ENCODE measurements around the gene C3orf62.

C3orf62 gene

GRCh38 chr3:49263159-49263889 lies 13.7 kb downstream of the C3orf62 start:
- 95% methylated on average over 6 of the region's 6 CpGs for WGBS
- H4K8ac ChIP-seq (ENCODE audit: low read length), result no peak overlapping the region
- H3K36me3 ChIP-seq (ENCODE audit: control insufficient read depth in 1 of 2, insufficient read depth in 2 of 2, low read depth in 1 of 2, low read length in 2 of 2), result no peaks in the 10 kb centered on the region
- H3K4me1 ChIP-seq (ENCODE audit: control insufficient read depth, insufficient read depth, low read depth, low read length), result peaks cover 3% of the 10 kb centered on the region
- H2BK15ac ChIP-seq (ENCODE audit: low read depth, poor library complexity, severe bottlenecking), result no peak overlapping the region
- no peaks in the 10 kb centered on the region for H3K79me1 ChIP-seq (replicated peaks; ENCODE audit: low read length, poor library complexity, severe bottlenecking)
- H2AFZ ChIP-seq (ENCODE audit: low read depth, low read length), result no peak overlapping the region
- no peak overlapping the region for H3K9ac ChIP-seq (ENCODE audit: low read length)
- no peak overlapping the region for H3K23ac ChIP-seq (ENCODE audit: low read length in 2 of 2)
- H2BK120ac ChIP-seq (ENCODE audit: low read depth, low read length), result no peak overlapping the region
- H3K27me3 ChIP-seq (ENCODE audit: control insufficient read depth in 1 of 2, insufficient read depth in 1 of 2, low read length in 2 of 2), result no peaks in the 10 kb centered on the region
- H3K27ac ChIP-seq (ENCODE audit: low read length, poor library complexity, severe bottlenecking), result no peak overlapping the region
- no peak overlapping the region for H2BK12ac ChIP-seq (ENCODE audit: low read length in 2 of 2)
- H3K14ac ChIP-seq (ENCODE audit: low read length in 2 of 2), result no peak overlapping the region
- no peak overlapping the region for H3K4me2 ChIP-seq (ENCODE audit: low read length, poor library complexity, severe bottlenecking)
- no peak overlapping the region for H4K91ac ChIP-seq (ENCODE audit: low read length)
- no peak for DNase-seq
- H3K4ac ChIP-seq (ENCODE audit: low read depth in 1 of 2, low read length in 2 of 2), result no peak overlapping the region
- no peak overlapping the region for H2AK5ac ChIP-seq (ENCODE audit: low read length, severe bottlenecking)
- H3K4me3 ChIP-seq (ENCODE audit: insufficient read depth in 1 of 2, low read depth in 1 of 2, low read length in 2 of 2), result no peak overlapping the region
- H3K18ac ChIP-seq (ENCODE audit: low read depth in 1 of 2, low read length in 2 of 2), result no peak overlapping the region
- no peak overlapping the region for H2BK5ac ChIP-seq (ENCODE audit: low read depth, low read length, poor library complexity, severe bottlenecking)
- H3K9me3 ChIP-seq (ENCODE audit: control insufficient read depth, low read length), result no peaks in the 10 kb centered on the region

GRCh38 chr3:49260806-49261324 lies 16.2 kb downstream of the C3orf62 start:
- Histone ChIP-seq H4K91ac (ENCODE audit: low read length) (peak overlapping the region; percentile 75), H3K79me1 (replicated peaks; ENCODE audit: low read length, poor library complexity, severe bottlenecking) (no peaks in the 10 kb centered on the region), H3K23ac (ENCODE audit: low read length in 2 of 2) (no peak overlapping the region), H3K4me1 (ENCODE audit: control insufficient read depth, insufficient read depth, low read depth, low read length) (peaks cover 3% of the 10 kb centered on the region), H3K36me3 (ENCODE audit: control insufficient read depth in 1 of 2, insufficient read depth in 2 of 2, low read depth in 1 of 2, low read length in 2 of 2) (peaks cover 0 to 12% of the 10 kb centered on the region in 2 experiments), H3K4me2 (ENCODE audit: low read length, poor library complexity, severe bottlenecking) (no peak overlapping the region), H3K9me3 (ENCODE audit: control insufficient read depth, low read length) (no peaks in the 10 kb centered on the region), H3K27ac (ENCODE audit: low read length, poor library complexity, severe bottlenecking) (no peak overlapping the region), H2BK5ac (ENCODE audit: low read depth, low read length, poor library complexity, severe bottlenecking) (no peak overlapping the region), H3K4me3 (ENCODE audit: insufficient read depth in 1 of 2, low read depth in 1 of 2, low read length in 2 of 2) (no peak overlapping the region), H3K14ac (ENCODE audit: low read length in 2 of 2) (no peak overlapping the region), H2AFZ (ENCODE audit: low read depth, low read length) (no peak overlapping the region), H2BK12ac (ENCODE audit: low read length in 2 of 2) (no peak overlapping the region), H3K4ac (ENCODE audit: low read depth in 1 of 2, low read length in 2 of 2) (no peak overlapping the region), H3K18ac (ENCODE audit: low read depth in 1 of 2, low read length in 2 of 2) (no peak overlapping the region), H2BK120ac (ENCODE audit: low read depth, low read length) (no peak overlapping the region), H2BK15ac (ENCODE audit: low read depth, poor library complexity, severe bottlenecking) (no peak overlapping the region), H4K8ac (ENCODE audit: low read length) (no peak overlapping the region), H3K9ac (ENCODE audit: low read length) (no peak overlapping the region), H2AK5ac (ENCODE audit: low read length, severe bottlenecking) (no peak overlapping the region), H3K27me3 (ENCODE audit: control insufficient read depth in 1 of 2, insufficient read depth in 1 of 2, low read length in 2 of 2) (no peaks in the 10 kb centered on the region)
- WGBS, result 95% methylated on average over 3 of the region's 5 CpGs
- DNase-seq, result peak; percentile 57

- Histone ChIP-seq H3K4me3 (ENCODE audit: insufficient read depth in 1 of 2, low read depth in 1 of 2, low read length in 2 of 2) (no peak overlapping the region), H2AK5ac (ENCODE audit: low read length, severe bottlenecking) (no peak overlapping the region), H3K9ac (ENCODE audit: low read length) (no peak overlapping the region), H3K9me3 (ENCODE audit: control insufficient read depth, low read length) (no peaks in the 10 kb centered on the region), H3K79me1 (replicated peaks; ENCODE audit: low read length, poor library complexity, severe bottlenecking) (no peaks in the 10 kb centered on the region), H4K8ac (ENCODE audit: low read length) (no peak overlapping the region), H2BK15ac (ENCODE audit: low read depth, poor library complexity, severe bottlenecking) (no peak overlapping the region), H3K23ac (ENCODE audit: low read length in 2 of 2) (no peak overlapping the region), H3K14ac (ENCODE audit: low read length in 2 of 2) (no peak overlapping the region), H2AFZ (ENCODE audit: low read depth, low read length) (no peak overlapping the region), H3K18ac (ENCODE audit: low read depth in 1 of 2, low read length in 2 of 2) (no peak overlapping the region), H3K36me3 (ENCODE audit: control insufficient read depth in 1 of 2, insufficient read depth in 2 of 2, low read depth in 1 of 2, low read length in 2 of 2) (peaks cover 0 to 30% of the 10 kb centered on the region in 2 experiments), H3K4ac (ENCODE audit: low read depth in 1 of 2, low read length in 2 of 2) (no peak overlapping the region), H3K4me2 (ENCODE audit: low read length, poor library complexity, severe bottlenecking) (no peak overlapping the region), H4K91ac (ENCODE audit: low read length) (no peak overlapping the region), H2BK12ac (ENCODE audit: low read length in 2 of 2) (no peak overlapping the region), H3K27ac (ENCODE audit: low read length, poor library complexity, severe bottlenecking) (no peak overlapping the region), H2BK120ac (ENCODE audit: low read depth, low read length) (no peak overlapping the region), H2BK5ac (ENCODE audit: low read depth, low read length, poor library complexity, severe bottlenecking) (no peak overlapping the region), H3K4me1 (ENCODE audit: control insufficient read depth, insufficient read depth, low read depth, low read length) (peaks cover 3% of the 10 kb centered on the region), H3K27me3 (ENCODE audit: control insufficient read depth in 1 of 2, insufficient read depth in 1 of 2, low read length in 2 of 2) (no peaks in the 10 kb centered on the region)
- no peak for DNase-seq
- WGBS, result 63% methylated on average over 3 of the region's 3 CpGs
Measured at GRCh38 chr3:49257187-49257586, 19.8 kb downstream of the C3orf62 start.

- H3K23ac ChIP-seq (ENCODE audit: low read length in 2 of 2), result no peak overlapping the region
- H2BK12ac ChIP-seq (ENCODE audit: low read length in 2 of 2), result no peak overlapping the region
- H3K4me2 ChIP-seq (ENCODE audit: low read length, poor library complexity, severe bottlenecking), result no peak overlapping the region
- H3K79me1 ChIP-seq (replicated peaks; ENCODE audit: low read length, poor library complexity, severe bottlenecking), result no peaks in the 10 kb centered on the region
- H3K4ac ChIP-seq (ENCODE audit: low read depth in 1 of 2, low read length in 2 of 2), result no peak overlapping the region
- no peak overlapping the region for H3K9ac ChIP-seq (ENCODE audit: low read length)
- no peak overlapping the region for H2BK120ac ChIP-seq (ENCODE audit: low read depth, low read length)
- H2AK5ac ChIP-seq (ENCODE audit: low read length, severe bottlenecking), result no peak overlapping the region
- no peaks in the 10 kb centered on the region for H3K9me3 ChIP-seq (ENCODE audit: control insufficient read depth, low read length)
- H2AFZ ChIP-seq (ENCODE audit: low read depth, low read length), result no peak overlapping the region
- H4K91ac ChIP-seq (ENCODE audit: low read length), result no peak overlapping the region
- no peak overlapping the region for H3K18ac ChIP-seq (ENCODE audit: low read depth in 1 of 2, low read length in 2 of 2)
- H3K4me3 ChIP-seq (ENCODE audit: insufficient read depth in 1 of 2, low read depth in 1 of 2, low read length in 2 of 2), result no peak overlapping the region
- H3K36me3 ChIP-seq (ENCODE audit: control insufficient read depth in 1 of 2, insufficient read depth in 2 of 2, low read depth in 1 of 2, low read length in 2 of 2), result peaks cover 0 to 36% of the 10 kb centered on the region in 2 experiments
- H3K27ac ChIP-seq (ENCODE audit: low read length, poor library complexity, severe bottlenecking), result no peak overlapping the region
- H3K14ac ChIP-seq (ENCODE audit: low read length in 2 of 2), result no peak overlapping the region
- 84% methylated on average over 6 of the region's 6 CpGs for WGBS
- no peak overlapping the region for H2BK5ac ChIP-seq (ENCODE audit: low read depth, low read length, poor library complexity, severe bottlenecking)
- H3K27me3 ChIP-seq (ENCODE audit: control insufficient read depth in 1 of 2, insufficient read depth in 1 of 2, low read length in 2 of 2), result no peaks in the 10 kb centered on the region
- H4K8ac ChIP-seq (ENCODE audit: low read length), result no peak overlapping the region
- no peaks in the 10 kb centered on the region for H3K4me1 ChIP-seq (ENCODE audit: control insufficient read depth, insufficient read depth, low read depth, low read length)
- DNase-seq, result no peak
- H2BK15ac ChIP-seq (ENCODE audit: low read depth, poor library complexity, severe bottlenecking), result no peak overlapping the region
Measured at GRCh38 chr3:49255718-49256511, 21.1 kb downstream of the C3orf62 start.

Data from mesenchymal stem cell (in vitro differentiated cells and primary cell).